Measurements from ENCODE around the gene STK38. TPM values are rescaled to one million over a fixed set of nuclear protein-coding genes. Genes with fewer than 3 reads are reported as not detected.

STK38 gene
- total RNA-seq, 1 donor from 2014 or later: 55.1 TPM

DNA sequence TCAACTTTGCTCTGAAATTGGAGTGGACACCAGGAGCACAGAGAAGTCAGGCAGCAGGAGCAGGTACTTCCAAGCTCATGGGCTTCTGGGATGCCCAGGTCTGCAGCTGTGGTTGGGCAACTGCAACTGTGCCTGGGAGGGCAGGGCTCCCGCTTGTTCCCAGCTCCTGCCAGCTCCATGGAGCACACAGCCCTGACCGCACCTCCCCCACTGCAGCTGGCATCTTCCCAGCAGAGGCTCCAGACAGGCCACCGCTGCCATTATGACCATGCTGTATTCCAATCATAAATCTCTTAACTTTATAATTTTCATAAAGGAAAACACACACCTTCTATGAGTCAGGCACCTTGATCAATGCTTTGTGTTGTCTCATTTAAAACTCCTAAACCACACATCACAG, 36.9 kb downstream of the STK38 start:
- Mint-ChIP-seq H3K27ac (ENCODE audit: unreplicated experiment) (no peak overlapping the region), H3K4me3 (ENCODE audit: unreplicated experiment) (no peak overlapping the region), H3K9me3 (ENCODE audit: unreplicated experiment) (no peaks in the 10 kb centered on the region), H3K36me3 (ENCODE audit: unreplicated experiment) (peaks cover 12% of the 10 kb centered on the region), H3K27me3 (ENCODE audit: unreplicated experiment) (no peaks in the 10 kb centered on the region), H3K4me1 (ENCODE audit: low read depth, unreplicated experiment) (peaks cover 3% of the 10 kb centered on the region)
- DNase-seq: no peak
- TF ChIP-seq, protein P1, sequence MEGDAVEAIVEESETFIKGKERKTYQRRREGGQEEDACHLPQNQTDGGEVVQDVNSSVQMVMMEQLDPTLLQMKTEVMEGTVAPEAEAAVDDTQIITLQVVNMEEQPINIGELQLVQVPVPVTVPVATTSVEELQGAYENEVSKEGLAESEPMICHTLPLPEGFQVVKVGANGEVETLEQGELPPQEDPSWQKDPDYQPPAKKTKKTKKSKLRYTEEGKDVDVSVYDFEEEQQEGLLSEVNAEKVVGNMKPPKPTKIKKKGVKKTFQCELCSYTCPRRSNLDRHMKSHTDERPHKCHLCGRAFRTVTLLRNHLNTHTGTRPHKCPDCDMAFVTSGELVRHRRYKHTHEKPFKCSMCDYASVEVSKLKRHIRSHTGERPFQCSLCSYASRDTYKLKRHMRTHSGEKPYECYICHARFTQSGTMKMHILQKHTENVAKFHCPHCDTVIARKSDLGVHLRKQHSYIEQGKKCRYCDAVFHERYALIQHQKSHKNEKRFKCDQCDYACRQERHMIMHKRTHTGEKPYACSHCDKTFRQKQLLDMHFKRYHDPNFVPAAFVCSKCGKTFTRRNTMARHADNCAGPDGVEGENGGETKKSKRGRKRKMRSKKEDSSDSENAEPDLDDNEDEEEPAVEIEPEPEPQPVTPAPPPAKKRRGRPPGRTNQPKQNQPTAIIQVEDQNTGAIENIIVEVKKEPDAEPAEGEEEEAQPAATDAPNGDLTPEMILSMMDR (IDR thresholded peaks at IDR 0.05; ENCODE audit: partially characterized antibody, unreplicated experiment): no peak

DNA sequence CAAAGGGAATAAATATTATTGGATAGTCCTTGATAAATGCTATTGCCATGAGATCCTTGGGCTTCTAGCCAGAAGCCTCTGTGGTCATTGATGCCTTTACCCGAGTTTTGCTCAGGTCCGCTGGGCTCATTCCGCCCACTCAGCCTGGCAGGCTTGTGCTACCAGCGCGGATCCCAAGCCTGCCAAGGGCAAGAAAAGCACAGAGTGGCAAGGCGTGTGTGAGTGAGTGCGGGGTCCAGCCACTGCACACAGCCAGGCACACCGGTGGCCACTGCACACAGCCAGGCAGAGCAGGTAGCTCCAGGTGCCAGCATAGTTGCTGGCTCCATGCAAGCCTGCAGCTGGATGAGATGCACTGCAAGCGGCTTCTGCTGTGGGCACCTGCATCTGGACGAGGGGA, 38.7 kb downstream of the STK38 start:
- peaks cover 12% of the 10 kb centered on the region for H3K36me3 Mint-ChIP-seq (ENCODE audit: unreplicated experiment)
- H3K9me3 Mint-ChIP-seq (ENCODE audit: unreplicated experiment): no peaks in the 10 kb centered on the region
- H3K27ac Mint-ChIP-seq (ENCODE audit: unreplicated experiment): no peak overlapping the region
- DNase-seq: no peak
- H3K4me3 Mint-ChIP-seq (ENCODE audit: unreplicated experiment): no peak overlapping the region
- H3K27me3 Mint-ChIP-seq (ENCODE audit: unreplicated experiment): no peaks in the 10 kb centered on the region
- H3K4me1 Mint-ChIP-seq (ENCODE audit: low read depth, unreplicated experiment): peaks cover 5% of the 10 kb centered on the region
- TF ChIP-seq, protein P1 (IDR thresholded peaks at IDR 0.05; ENCODE audit: partially characterized antibody, unreplicated experiment): no peak

DNA sequence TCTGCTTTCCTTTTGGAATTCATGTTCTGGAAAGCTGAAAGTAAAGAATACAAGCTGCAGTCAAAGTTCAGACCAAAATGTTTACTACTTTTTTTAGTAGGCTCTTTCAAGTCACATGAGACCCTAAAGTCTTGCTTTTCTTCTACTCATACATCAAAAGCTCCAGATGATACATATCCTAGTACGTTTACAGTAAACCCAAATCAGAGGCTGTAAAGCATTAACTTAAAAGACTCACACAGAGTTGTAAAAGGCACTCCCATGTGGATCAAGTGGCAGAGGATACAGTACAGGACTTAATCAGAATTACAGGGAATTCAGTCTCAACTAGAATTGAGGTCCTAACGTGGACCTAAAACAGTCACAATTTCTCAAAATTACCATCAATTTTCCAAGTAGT, 40.7 kb downstream of the STK38 start:
- no peak for DNase-seq
- Mint-ChIP-seq H3K27ac (ENCODE audit: unreplicated experiment) (no peak overlapping the region), H3K4me3 (ENCODE audit: unreplicated experiment) (no peak overlapping the region), H3K9me3 (ENCODE audit: unreplicated experiment) (no peaks in the 10 kb centered on the region), H3K4me1 (ENCODE audit: low read depth, unreplicated experiment) (peaks cover 5% of the 10 kb centered on the region), H3K27me3 (ENCODE audit: unreplicated experiment) (no peaks in the 10 kb centered on the region), H3K36me3 (ENCODE audit: unreplicated experiment) (peaks cover 8% of the 10 kb centered on the region)
- TF ChIP-seq, protein P1 (IDR thresholded peaks at IDR 0.05; ENCODE audit: partially characterized antibody, unreplicated experiment): no peak

DNA sequence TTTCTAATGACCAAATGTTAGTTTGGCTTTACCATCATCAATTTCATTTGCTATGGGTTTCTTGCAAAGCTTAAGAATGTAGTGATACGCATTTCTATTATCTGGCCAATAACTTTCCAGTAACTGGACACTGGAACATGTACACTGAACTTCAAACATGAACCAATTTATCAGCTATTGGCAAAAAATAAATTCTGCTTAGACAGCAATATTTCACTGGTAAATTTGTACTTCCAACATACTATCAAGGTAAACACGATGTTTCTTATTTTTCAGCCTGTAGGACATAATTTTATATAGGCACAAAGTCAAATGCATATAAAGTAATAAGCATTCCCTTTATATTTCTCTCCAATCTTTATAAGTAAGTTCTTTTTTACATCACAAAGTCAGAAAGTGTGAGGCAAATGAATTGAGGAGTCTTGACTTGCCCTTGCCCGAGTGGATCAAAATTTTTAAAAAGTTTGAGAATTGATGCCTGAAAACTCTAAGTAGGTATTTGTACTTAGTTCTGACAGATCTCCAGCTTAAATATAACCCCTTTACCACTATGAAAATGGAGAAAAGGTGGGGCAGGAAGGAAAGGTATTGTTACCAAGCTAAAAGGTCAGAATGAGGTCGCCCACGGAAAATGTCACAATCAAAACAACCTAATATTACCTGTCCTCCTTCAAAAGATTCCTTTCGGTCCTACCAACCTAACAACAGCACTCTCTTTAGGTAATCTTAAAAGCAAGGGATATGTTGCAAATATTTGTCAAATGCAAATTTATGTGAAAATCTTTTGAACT, 41.3 kb downstream of the STK38 start:
- H3K27ac Mint-ChIP-seq (ENCODE audit: unreplicated experiment): no peak overlapping the region
- H3K36me3 Mint-ChIP-seq (ENCODE audit: unreplicated experiment): peaks cover 8% of the 10 kb centered on the region
- H3K4me3 Mint-ChIP-seq (ENCODE audit: unreplicated experiment): no peak overlapping the region
- H3K27me3 Mint-ChIP-seq (ENCODE audit: unreplicated experiment): no peaks in the 10 kb centered on the region
- H3K4me1 Mint-ChIP-seq (ENCODE audit: low read depth, unreplicated experiment): peaks cover 5% of the 10 kb centered on the region
- TF ChIP-seq, protein P1 (IDR thresholded peaks at IDR 0.05; ENCODE audit: partially characterized antibody, unreplicated experiment): no peak
- H3K9me3 Mint-ChIP-seq (ENCODE audit: unreplicated experiment): no peaks in the 10 kb centered on the region
- DNase-seq: no peak

DNA sequence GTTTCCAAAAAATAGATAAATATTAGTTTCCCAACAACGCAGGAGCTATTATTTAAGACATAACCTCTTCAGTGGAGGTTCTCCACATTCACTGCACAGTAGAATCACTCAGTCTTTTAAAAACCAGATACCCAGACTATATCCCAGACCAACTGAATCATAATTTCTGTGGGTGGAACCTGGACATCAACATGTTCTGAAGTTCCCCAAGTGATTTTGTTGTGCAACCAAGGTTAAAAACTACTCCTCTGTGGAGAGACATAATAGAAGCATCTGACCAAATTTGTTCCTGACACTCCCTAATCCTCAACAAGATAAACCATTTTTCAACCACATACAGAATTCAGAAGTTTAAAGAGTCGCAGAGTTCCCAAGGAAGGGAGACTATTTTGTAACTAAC, 42.3 kb downstream of the STK38 start:
- no peaks in the 10 kb centered on the region for H3K27me3 Mint-ChIP-seq (ENCODE audit: unreplicated experiment)
- no peak overlapping the region for H3K4me3 Mint-ChIP-seq (ENCODE audit: unreplicated experiment)
- no peak overlapping the region for H3K27ac Mint-ChIP-seq (ENCODE audit: unreplicated experiment)
- H3K9me3 Mint-ChIP-seq (ENCODE audit: unreplicated experiment): no peaks in the 10 kb centered on the region
- peaks cover 8% of the 10 kb centered on the region for H3K36me3 Mint-ChIP-seq (ENCODE audit: unreplicated experiment)
- TF ChIP-seq, protein P1 (IDR thresholded peaks at IDR 0.05; ENCODE audit: partially characterized antibody, unreplicated experiment): no peak
- H3K4me1 Mint-ChIP-seq (ENCODE audit: low read depth, unreplicated experiment): peaks cover 5% of the 10 kb centered on the region
- DNase-seq: no peak

Data from glutamatergic neuron (in vitro differentiated cells).